HG03095 (cell line): ENCODE measurements around the gene ANKRD31.
A peak's percentile ranks its signal among the peaks of the same experiment; 100 is the strongest.
"Not testable (repeated sequence)": the region's sequence is repeated elsewhere in the genome, so short reads cannot be mapped to it uniquely, and the experiment has no call there.

Experiments
- ATAC-seq: cut with Tn5 transposase; IDR thresholded peaks from one replicate; pipeline ENCODE4 v1.9.1; 2021; ENCODE audit warnings: moderate library complexity; ENCODE audit not compliant: unreplicated experiment

The ANKRD31 gene

GRCh38 chr5:75236322-75237316, at the start of gene ANKRD31:
TSS of gene ANKRD31 (minus strand) at chr5:75236878. CDS start at chr5:75236686, 192 bp downstream.
- peak; percentile 98 for ATAC-seq

- no peak for ATAC-seq
These were observed 49.6 kb upstream of the ANKRD31 start for GRCh38 chr5:75286211-75286773.

- ATAC-seq: no peak
These were observed 45.9 kb upstream of the ANKRD31 start for GRCh38 chr5:75282581-75282980.

- no peak for ATAC-seq
These were observed 45.2 kb upstream of the ANKRD31 start for GRCh38 chr5:75281716-75282465.

- no peak for ATAC-seq
These were observed 42.6 kb upstream of the ANKRD31 start for GRCh38 chr5:75279321-75279720.

- ATAC-seq: no peak
These were observed 40.8 kb upstream of the ANKRD31 start for GRCh38 chr5:75277463-75277862.

- ATAC-seq: no peak
These were observed 39.1 kb upstream of the ANKRD31 start for GRCh38 chr5:75275756-75276155.

- no peak for ATAC-seq
These were observed 38.5 kb upstream of the ANKRD31 start for GRCh38 chr5:75275147-75275546.

GRCh38 chr5:75274486-75274885, 37.8 kb upstream of the ANKRD31 start:
- ATAC-seq: no peak

- not testable (repeated sequence) for ATAC-seq
These were observed 33.9 kb upstream of the ANKRD31 start for GRCh38 chr5:75270605-75271004.

GRCh38 chr5:75265731-75266130, 29.1 kb upstream of the ANKRD31 start:
- no peak for ATAC-seq

- no peak for ATAC-seq
These were observed 25.6 kb upstream of the ANKRD31 start for GRCh38 chr5:75262271-75262670.

- ATAC-seq: no peak
These were observed 24.0 kb upstream of the ANKRD31 start for GRCh38 chr5:75260708-75261107.

- not testable (repeated sequence) for ATAC-seq
These were observed 13.8 kb upstream of the ANKRD31 start for GRCh38 chr5:75250452-75250851.

GRCh38 chr5:75245023-75245422, 8.3 kb upstream of the ANKRD31 start:
- no peak for ATAC-seq

- ATAC-seq: no peak
These were observed 6.8 kb upstream of the ANKRD31 start for GRCh38 chr5:75243510-75243909.

GRCh38 chr5:75243100-75243499, 6.4 kb upstream of the ANKRD31 start:
- no peak for ATAC-seq

- ATAC-seq: no peak
These were observed 5.4 kb upstream of the ANKRD31 start for GRCh38 chr5:75242067-75242466.

GRCh38 chr5:75239681-75240080, 3.0 kb upstream of the ANKRD31 start:
- no peak for ATAC-seq

GRCh38 chr5:75235711-75236110, 967 bp downstream of the ANKRD31 start:
- ATAC-seq: no peak

- no peak for ATAC-seq
These were observed 2.4 kb downstream of the ANKRD31 start for GRCh38 chr5:75234251-75234650.
